H1 (cell line): ENCODE data around the gene AOPEP. TPM values are rescaled to one million over a fixed set of nuclear protein-coding genes. Genes with fewer than 3 reads are reported as not detected.
"Not testable (repeated sequence)": the region's sequence is repeated elsewhere in the genome, so short reads cannot be mapped to it uniquely, and the experiment has no call there.

Experiments
- CTCF ChIA-PET: fragments of 300-600 bp; sonication (Branson Sonifier 250); formaldehyde crosslinking; loops from one replicate; lab custom pipeline; 2021; ENCODE audit not compliant: partially characterized antibody; lab: Charles Lee
- POLR2A ChIA-PET: fragments of 300-600 bp; sonication (Branson Sonifier 250); formaldehyde crosslinking; loops from one replicate; lab custom pipeline; 2021; ENCODE audit warnings: inconsistent platforms; ENCODE audit not compliant: partially characterized antibody; lab: Charles Lee
- DNase-seq, 2 experiments: peaks; one replicate each; pipeline versions ENCODE4 v3.0.0 to v3.0.0-alpha.2; 2010 to 2022; ENCODE audit warnings: low spot score in 2 of 2, low read depth in 1 of 2, mixed read lengths in 1 of 2
- FAIRE-seq: peaks from 2 replicates; lab custom pipeline; 2011; peaks lifted over from hg19 to GRCh38; lab: Jason Lieb, UNC
- H2AFZ ChIP-seq: 2 replicates; pipeline ENCODE4 v1.8.1; 2012; ENCODE audit warnings: low read length, inconsistent platforms
- H2AK5ac ChIP-seq: 2 replicates; pipeline ENCODE4 v1.6.1; 2013; ENCODE audit warnings: low read depth, low read length
- H2BK120ac ChIP-seq: replicated peaks from 2 replicates; pipeline ENCODE3; 2013; ENCODE audit warnings: low read depth, low read length, inconsistent platforms
- H2BK12ac ChIP-seq: 2 replicates; pipeline ENCODE4 v1.6.1; 2013; ENCODE audit warnings: low read depth, low read length
- H2BK15ac ChIP-seq: 2 replicates; pipeline ENCODE4 v1.6.1; 2013; ENCODE audit warnings: low read length
- H2BK20ac ChIP-seq: 2 replicates; pipeline ENCODE4 v1.6.1; 2013; ENCODE audit warnings: low read length
- H2BK5ac ChIP-seq: 2 replicates; pipeline ENCODE4 v1.6.1; 2013; ENCODE audit warnings: low read depth, low read length
- H3K14ac ChIP-seq: 2 replicates; pipeline ENCODE4 v1.6.1; 2013; ENCODE audit warnings: inconsistent platforms; ENCODE audit not compliant: insufficient read length
- H3K18ac ChIP-seq: 2 replicates; pipeline ENCODE4 v1.6.1; 2013; ENCODE audit warnings: low read length; ENCODE audit errors: extremely low read depth
- H3K23ac ChIP-seq: 2 replicates; pipeline ENCODE4 v1.6.1; 2013; ENCODE audit warnings: inconsistent platforms; ENCODE audit not compliant: insufficient read length
- H3K23me2 ChIP-seq: 2 replicates; pipeline ENCODE4 v1.6.1; 2013; ENCODE audit warnings: low read depth, low read length
- H3K27ac ChIP-seq: 2 replicates; pipeline ENCODE4 v1.6.1; 2011; ENCODE audit warnings: low read depth, low read length, inconsistent platforms
- H3K27me3 ChIP-seq, 4 experiments: replicated peaks in 1 of 4; 1 replicate in 1 of 4; 2 replicates in 3 of 4; pipeline versions ENCODE4 v1.6.1 to v1.8.1; 2011 to 2013; ENCODE audit warnings: low read length in 3 of 4, mild to moderate bottlenecking in 3 of 4, inconsistent platforms in 2 of 4, mixed read lengths in 2 of 4, moderate library complexity in 1 of 4; ENCODE audit not compliant: control insufficient read depth in 3 of 4, insufficient read depth in 3 of 4; ENCODE audit errors: extremely low read depth in 1 of 4
- H3K36me3 ChIP-seq, 4 experiments: 2 replicates each; pipeline versions ENCODE4 v1.6.1 to v1.8.1; 2011 to 2013; ENCODE audit warnings: mild to moderate bottlenecking in 4 of 4, low read length in 3 of 4, moderate library complexity in 2 of 4, control low read depth in 1 of 4, inconsistent platforms in 1 of 4; ENCODE audit not compliant: insufficient read depth in 4 of 4, control insufficient read depth in 2 of 4
- H3K4ac ChIP-seq: replicated peaks from 2 replicates; pipeline ENCODE3; 2013; ENCODE audit warnings: low read length, low read depth, mixed read lengths, inconsistent platforms; ENCODE audit not compliant: insufficient read length
- H3K4me1 ChIP-seq, 4 experiments: replicated peaks in 1 of 4; 1 replicate in 1 of 4; 2 replicates in 3 of 4; pipeline versions ENCODE4 v1.6.1 to v1.8.1; 2011 to 2013; ENCODE audit warnings: low read length in 3 of 4, inconsistent platforms in 2 of 4, mixed read lengths in 1 of 4; ENCODE audit not compliant: insufficient read depth in 4 of 4, control insufficient read depth in 3 of 4
- H3K4me2 ChIP-seq, 2 experiments: 2 replicates each; pipeline versions ENCODE4 v1.6.1 to v1.8.1; 2011 to 2013; ENCODE audit warnings: low read depth in 2 of 2, low read length in 2 of 2, control low read depth in 1 of 2, inconsistent platforms in 1 of 2, mild to moderate bottlenecking in 1 of 2; ENCODE audit not compliant: insufficient read depth in 1 of 2
- H3K4me3 ChIP-seq, 4 experiments: fragments of 200-600, 300-600 bp in 1 of 4; sonication (generic), shearing (Covaris generic), sonication (Bioruptor Twin) in 1 of 4; 2 replicates each; pipeline versions ENCODE4 v1.5.1 to v1.8.1; 2011 to 2016; ENCODE audit warnings: low read length in 4 of 4, low read depth in 3 of 4, control low read depth in 2 of 4, inconsistent platforms in 2 of 4, mild to moderate bottlenecking in 2 of 4, mixed read lengths in 1 of 4, moderate library complexity in 1 of 4; ENCODE audit not compliant: insufficient read depth in 2 of 4; ENCODE audit errors: extremely low read depth in 1 of 4
- H3K56ac ChIP-seq: replicated peaks from 2 replicates; pipeline ENCODE3; 2013; ENCODE audit warnings: low read depth, mild to moderate bottlenecking, mixed read lengths, low read length, inconsistent platforms; ENCODE audit not compliant: insufficient read length
- H3K79me1 ChIP-seq: 2 replicates; pipeline ENCODE4 v1.6.1; 2013; ENCODE audit warnings: low read depth, low read length, control low read depth
- H3K79me2 ChIP-seq, 2 experiments: 2 replicates each; pipeline versions ENCODE4 v1.6.1 to v1.8.1; 2012 to 2013; ENCODE audit warnings: low read length in 2 of 2, mild to moderate bottlenecking in 2 of 2, inconsistent platforms in 1 of 2; ENCODE audit not compliant: insufficient read depth in 2 of 2, control insufficient read depth in 1 of 2
- H3K9ac ChIP-seq, 4 experiments: replicated peaks in 1 of 4; 1 replicate in 1 of 4; 2 replicates in 3 of 4; pipeline versions ENCODE4 v1.6.1 to v1.8.1; 2011 to 2013; ENCODE audit warnings: low read depth in 3 of 4, low read length in 3 of 4, control low read depth in 2 of 4, mild to moderate bottlenecking in 2 of 4, moderate library complexity in 2 of 4, inconsistent platforms in 1 of 4; ENCODE audit errors: extremely low read depth in 1 of 4
- H3K9me3 ChIP-seq, 2 experiments: 2 replicates each; pipeline versions ENCODE4 v1.6.1 to v1.8.1; 2012 to 2013; ENCODE audit warnings: mild to moderate bottlenecking in 2 of 2, moderate library complexity in 2 of 2, control low read depth in 1 of 2, inconsistent platforms in 1 of 2, low read depth in 1 of 2, low read length in 1 of 2, mixed read lengths in 1 of 2; ENCODE audit not compliant: insufficient read depth in 2 of 2
- H4K20me1 ChIP-seq, 2 experiments: replicated peaks in 1 of 2; 2 replicates each; pipeline versions ENCODE3 to v1.8.1; 2011 to 2013; ENCODE audit warnings: inconsistent platforms in 2 of 2, low read length in 2 of 2, mild to moderate bottlenecking in 1 of 2; ENCODE audit not compliant: insufficient read depth in 2 of 2, control insufficient read depth in 1 of 2
- H4K5ac ChIP-seq: 2 replicates; pipeline ENCODE4 v1.6.1; 2013; ENCODE audit warnings: low read length, low read depth, mixed read lengths, inconsistent platforms; ENCODE audit not compliant: insufficient read length
- H4K8ac ChIP-seq: 2 replicates; pipeline ENCODE4 v1.8.0; 2013; ENCODE audit warnings: mild to moderate bottlenecking, moderate library complexity, low read length, inconsistent platforms; ENCODE audit not compliant: insufficient read depth; ENCODE audit errors: extremely low read depth
- H4K91ac ChIP-seq: replicated peaks from 2 replicates; pipeline ENCODE3; 2013; ENCODE audit warnings: low read length, mixed read lengths, inconsistent platforms; ENCODE audit not compliant: insufficient read length
- CBX5 ChIP-seq: fragments of 300-800, 300-1000 bp; sonication (generic); IDR thresholded peaks from 2 replicates; pipeline ENCODE4 v1.7.1; 2016; ENCODE audit warnings: antibody characterized with exemption, low read length, low read depth
- SAP30 ChIP-seq: fragments of 300-600 bp; sonication (generic); IDR thresholded peaks from 2 replicates; pipeline ENCODE4 v1.7.1; 2012; ENCODE audit warnings: low read length, moderate library complexity, mild to moderate bottlenecking, inconsistent platforms; ENCODE audit not compliant: insufficient read depth, insufficient replicate concordance
- WGBS, 2 experiments: shearing (Covaris generic) in 1 of 2; methylation state at CpG; one replicate each; pipeline versions ENCODE4 v1.1.6 to v1.1.7; 2013 to 2015; ENCODE audit warnings: low lambda C conversion rate in 2 of 2, mixed read lengths in 2 of 2, inconsistent platforms in 1 of 2, low coverage in 1 of 2, missing lambda C conversion rate in 1 of 2; ENCODE audit not compliant: insufficient replicate concordance in 2 of 2, insufficient coverage in 1 of 2, insufficient read length in 1 of 2; ENCODE audit errors: extremely low coverage in 1 of 2, missing lambda C conversion rate in 1 of 2; 5-methylcytosine and 5-hydroxymethylcytosine counted together
- polyA plus RNA-seq, 7 experiments: library from polyadenylated mRNA; depleted of rRNA in 3 of 7; stranded (reverse) in 5 of 7; unstranded in 2 of 7; fragments of >200 nt in 5 of 7; fragments of 200-250 nt in 2 of 7; gene quantifications; 1 replicate in 5 of 7; 2 replicates in 1 of 7; 4 replicates in 1 of 7; pipeline versions ENCODE4 v1.2.1 to v1.2.3, GENCODE V29; 2011 to 2013; ENCODE audit warnings: missing spikeins in 2 of 7, mixed read lengths in 2 of 7
- total RNA-seq: library from RNA; stranded (reverse); fragmentation: NEBNext Ultra II Directional; extraction: Animal tissue kit (Norgen Biotek cat#: 25700); gene quantifications from 2 replicates; pipeline ENCODE4 v1.2.1, GENCODE V29; 2021

The AOPEP gene
- total and polyA plus RNA-seq, 2 of the 8 experiments (the other 6 are each of a cell fraction or from before 2014, with no cell fraction given): 6.1 to 14.3 TPM

- TF ChIP-seq CBX5 (no peak), SAP30 (no peak)
Observed at GRCh38 chr9:94875300-94876020, 149.0 kb downstream of the AOPEP start (continued).

- H4K8ac ChIP-seq, H2BK5ac ChIP-seq, H3K27me3 ChIP-seq, POLR2A ChIA-PET, H2AFZ ChIP-seq, H3K23me2 ChIP-seq, H3K9me3 ChIP-seq, H2BK12ac ChIP-seq, H3K4ac ChIP-seq, H3K18ac ChIP-seq, H2BK15ac ChIP-seq, H3K56ac ChIP-seq, H3K4me3 ChIP-seq, H4K5ac ChIP-seq, H3K9ac ChIP-seq, H2BK20ac ChIP-seq, H3K4me2 ChIP-seq, FAIRE-seq, H4K91ac ChIP-seq, H3K23ac ChIP-seq, H3K27ac ChIP-seq, H3K14ac ChIP-seq, H3K79me1 ChIP-seq, H4K20me1 ChIP-seq, H3K4me1 ChIP-seq, H2AK5ac ChIP-seq, H3K36me3 ChIP-seq, H2BK120ac ChIP-seq, H3K79me2 ChIP-seq: not testable (repeated sequence)
- DNase-seq: peak in 1 of 2 experiments; percentile 19
- 89% methylated on average over 3 of the region's 3 CpGs; no CpG with 5 or more reads in 1 of the 2 experiments for WGBS, 2 experiments
- CTCF ChIA-PET: interaction anchor here (0.7 to 1.2 kb wide), 3 partner anchors 66 to 166 kb away, joined by 3 read pairs; no protein-coding TSS in a partner anchor
Observed at GRCh38 chr9:94878804-94879203, 152.3 kb downstream of the AOPEP start.
